ENCODE results near the gene ARHGDIB.

- TF ChIP-seq, protein P1, sequence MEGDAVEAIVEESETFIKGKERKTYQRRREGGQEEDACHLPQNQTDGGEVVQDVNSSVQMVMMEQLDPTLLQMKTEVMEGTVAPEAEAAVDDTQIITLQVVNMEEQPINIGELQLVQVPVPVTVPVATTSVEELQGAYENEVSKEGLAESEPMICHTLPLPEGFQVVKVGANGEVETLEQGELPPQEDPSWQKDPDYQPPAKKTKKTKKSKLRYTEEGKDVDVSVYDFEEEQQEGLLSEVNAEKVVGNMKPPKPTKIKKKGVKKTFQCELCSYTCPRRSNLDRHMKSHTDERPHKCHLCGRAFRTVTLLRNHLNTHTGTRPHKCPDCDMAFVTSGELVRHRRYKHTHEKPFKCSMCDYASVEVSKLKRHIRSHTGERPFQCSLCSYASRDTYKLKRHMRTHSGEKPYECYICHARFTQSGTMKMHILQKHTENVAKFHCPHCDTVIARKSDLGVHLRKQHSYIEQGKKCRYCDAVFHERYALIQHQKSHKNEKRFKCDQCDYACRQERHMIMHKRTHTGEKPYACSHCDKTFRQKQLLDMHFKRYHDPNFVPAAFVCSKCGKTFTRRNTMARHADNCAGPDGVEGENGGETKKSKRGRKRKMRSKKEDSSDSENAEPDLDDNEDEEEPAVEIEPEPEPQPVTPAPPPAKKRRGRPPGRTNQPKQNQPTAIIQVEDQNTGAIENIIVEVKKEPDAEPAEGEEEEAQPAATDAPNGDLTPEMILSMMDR (IDR thresholded peaks at IDR 0.05 in 2 of 3, conservative IDR thresholded peaks at IDR 0.05 in 1 of 3; ENCODE audit: borderline replicate concordance in 1 of 3, insufficient read depth in 1 of 3, low read depth in 2 of 3, low read length in 2 of 3), result no peak
- TF ChIP-seq EZH2 (IDR thresholded peaks at IDR 0.05) (no peak), POLR2A (IDR thresholded peaks at IDR 0.05; ENCODE audit: borderline replicate concordance, extremely low read depth, insufficient read depth, insufficient read length) (no peak), RAD21 (IDR thresholded peaks at IDR 0.05; ENCODE audit: low read depth) (no peak), ZBTB33 (IDR thresholded peaks at IDR 0.05; ENCODE audit: extremely low read depth, insufficient replicate concordance, low read length) (no peak), SIN3A (IDR thresholded peaks at IDR 0.05; ENCODE audit: low read depth) (no peak), SP1 (IDR thresholded peaks at IDR 0.05; ENCODE audit: low read depth) (no peak), EZH2phosphoT487 (IDR thresholded peaks at IDR 0.05; ENCODE audit: borderline replicate concordance) (no peak)
- TF ChIP-seq, protein P2, sequence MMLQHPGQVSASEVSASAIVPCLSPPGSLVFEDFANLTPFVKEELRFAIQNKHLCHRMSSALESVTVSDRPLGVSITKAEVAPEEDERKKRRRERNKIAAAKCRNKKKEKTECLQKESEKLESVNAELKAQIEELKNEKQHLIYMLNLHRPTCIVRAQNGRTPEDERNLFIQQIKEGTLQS (IDR thresholded peaks at IDR 0.05), result no peak
Observed at GRCh38 chr12:14904854-14905253, 56.5 kb downstream of the ARHGDIB start.
